K562 (cell line): Measurements from ENCODE around the gene RNF123. TPM values are rescaled to one million over a fixed set of nuclear protein-coding genes. Genes with fewer than 3 reads are reported as not detected.

Source experiments
- ATAC-seq: fragments of 200-7000 bp; cut with Tn5 transposase; 3 replicates; pipeline ENCODE4 v1.9.1; 2020; ENCODE audit warnings: moderate library complexity
- BruUV-seq: library from RNA; stranded (reverse); fragments of 400-500 nt; replicated peaks from 2 replicates; lab custom pipeline; 2021; lab: Mats Ljungman, UMichigan
- CTCF ChIA-PET: fragments of 300-600 bp; formaldehyde crosslinking; extraction: SDS; loops from one replicate; lab custom pipeline; 2021; ENCODE audit warnings: low intra/inter-chr PET ratio; lab: Yijun Ruan, JAX
- POLR2A ChIA-PET: fragments of 300-600, 350-650 bp; sonication (Branson Sonifier 250); formaldehyde crosslinking; extraction: SDS; loops from one replicate; lab custom pipeline; 2021; ENCODE audit warnings: antibody characterized with exemption, inconsistent platforms; lab: Yijun Ruan, JAX
- DNase-seq, 4 experiments: peaks; one replicate each; pipeline versions ENCODE4 v3.0.0 to v3.0.0-alpha.2; 2011 to 2018; ENCODE audit warnings: low spot score in 3 of 4, mixed read lengths in 3 of 4; ENCODE audit errors: extremely low read depth in 1 of 4
- FAIRE-seq: peaks from 2 replicates; lab custom pipeline; 2011; peaks lifted over from hg19 to GRCh38; lab: Jason Lieb, UNC
- H2AFZ ChIP-seq: 2 replicates; pipeline ENCODE4 v1.6.0; 2011; ENCODE audit warnings: low read depth, low read length, control low read depth, inconsistent platforms
- H3K27ac ChIP-seq: fragments of 200-600 bp; 3 replicates; pipeline ENCODE4 v1.8.0; 2011; ENCODE audit warnings: low read depth, mild to moderate bottlenecking, control low read depth, inconsistent platforms, low read length, moderate library complexity, mixed read lengths; ENCODE audit errors: extremely low read depth
- H3K27me3 ChIP-seq, 2 experiments: fragments of 300-600 bp in 1 of 2; 2 replicates in 1 of 2; 3 replicates in 1 of 2; pipeline versions ENCODE4 v1.6.0 to v1.8.0; 2011; ENCODE audit warnings: inconsistent platforms in 2 of 2, low read length in 2 of 2, mild to moderate bottlenecking in 1 of 2, mixed read lengths in 1 of 2, moderate library complexity in 1 of 2; ENCODE audit not compliant: control insufficient read depth in 2 of 2, insufficient read depth in 2 of 2
- H3K36me3 ChIP-seq: fragments of 300-600 bp; 3 replicates; pipeline ENCODE4 v1.8.0; 2011; ENCODE audit warnings: mild to moderate bottlenecking, low read length, inconsistent platforms; ENCODE audit not compliant: control insufficient read depth, insufficient read depth
- H3K4me1 ChIP-seq, 2 experiments: fragments of 200-600 bp in 1 of 2; replicated peaks in 1 of 2; 2 replicates in 1 of 2; 3 replicates in 1 of 2; pipeline versions ENCODE4 v1.5.1 to v1.8.0; 2011; ENCODE audit warnings: inconsistent platforms in 2 of 2, low read length in 2 of 2, mild to moderate bottlenecking in 1 of 2, mixed read lengths in 1 of 2, moderate library complexity in 1 of 2; ENCODE audit not compliant: control insufficient read depth in 2 of 2, insufficient read depth in 2 of 2
- H3K4me2 ChIP-seq: 2 replicates; pipeline ENCODE4 v1.6.1; 2011; ENCODE audit warnings: low read length, control low read depth, inconsistent platforms, mixed read lengths; ENCODE audit not compliant: insufficient read depth
- H3K4me3 ChIP-seq: fragments of 200-600 bp; sonication (generic), shearing (Covaris generic); 2 replicates; pipeline ENCODE4 v1.5.1; 2016; ENCODE audit warnings: control low read depth, inconsistent platforms
- H3K79me2 ChIP-seq: fragments of 200-600 bp; 3 replicates; pipeline ENCODE4 v1.8.0; 2011; ENCODE audit warnings: low read length, inconsistent platforms; ENCODE audit not compliant: control insufficient read depth, insufficient read depth
- H3K9ac ChIP-seq, 2 experiments: 2 replicates each; pipeline versions ENCODE4 v1.6.0 to v1.6.1; 2011; ENCODE audit warnings: low read depth in 2 of 2, low read length in 2 of 2, control low read depth in 1 of 2, inconsistent platforms in 1 of 2, mild to moderate bottlenecking in 1 of 2, mixed read lengths in 1 of 2; ENCODE audit not compliant: insufficient read depth in 1 of 2
- H3K9me1 ChIP-seq: one replicate; pipeline ENCODE4 v1.6.0; 2011; ENCODE audit warnings: inconsistent platforms, mild to moderate bottlenecking, low read length, moderate library complexity; ENCODE audit not compliant: control insufficient read depth, insufficient read depth
- H3K9me3 ChIP-seq: replicated peaks from 2 replicates; pipeline ENCODE4 v1.5.1; 2011; ENCODE audit warnings: low read depth, low read length, inconsistent platforms; ENCODE audit not compliant: control insufficient read depth, insufficient read depth
- H4K20me1 ChIP-seq: replicated peaks from 2 replicates; pipeline ENCODE4 v1.6.1; 2011; ENCODE audit warnings: low read length, inconsistent platforms, mixed read lengths; ENCODE audit not compliant: control insufficient read depth, insufficient read depth
- ELF1 ChIP-seq: fragments of 200-800 bp; sonication (Bioruptor generic); IDR thresholded peaks from 2 replicates; pipeline ENCODE4 v1.6.1; 2016; ENCODE audit warnings: missing genetic modification characterization, missing compliant biosample characterization
- HMG20B ChIP-seq: fragments of 250-450 bp; sonication (Bioruptor Pico); IDR thresholded peaks from 2 replicates; pipeline ENCODE4 v1.5.0; 2021; ENCODE audit warnings: mild to moderate bottlenecking
- HNRNPH1 ChIP-seq: fragments of 200-400 bp; formaldehyde crosslinking; optimal IDR thresholded peaks from 2 replicates; pipeline ENCODE3; 2017; ENCODE audit warnings: low read depth, mild to moderate bottlenecking, low read length, moderate library complexity
- MECOM ChIP-seq: fragments of 250-450 bp; sonication (Bioruptor Pico); IDR thresholded peaks from 2 replicates; pipeline ENCODE4 v1.8.0; 2022; ENCODE audit warnings: inconsistent platforms
- MTA2 ChIP-seq: fragments of 450-650 bp; IDR thresholded peaks from 2 replicates; pipeline ENCODE4 v1.6.1; 2016; ENCODE audit warnings: low read depth
- NELFE ChIP-seq: IDR thresholded peaks from 2 replicates; pipeline ENCODE4 v1.6.1; 2011; ENCODE audit warnings: mild to moderate bottlenecking; ENCODE audit not compliant: insufficient read depth, insufficient read length
- NFIC ChIP-seq: fragments of 450-650 bp; IDR thresholded peaks from 2 replicates; pipeline ENCODE4 v1.6.1; 2017; ENCODE audit warnings: mild to moderate bottlenecking, inconsistent platforms
- NFXL1 ChIP-seq: fragments of 450-650 bp; formaldehyde crosslinking; IDR thresholded peaks from 2 replicates; pipeline ENCODE4 v1.4.0; 2021; ENCODE audit warnings: mild to moderate bottlenecking
- SMAD1 ChIP-seq: fragments of 150-350 bp; IDR thresholded peaks from 2 replicates; pipeline ENCODE4 v1.6.1; 2014; ENCODE audit warnings: low read length, low read depth; ENCODE audit not compliant: partially characterized antibody
- SMARCB1 ChIP-seq: IDR thresholded peaks from 2 replicates; pipeline ENCODE4 v1.6.1; 2011; ENCODE audit warnings: improper control_type of control experiment, low read depth; ENCODE audit not compliant: insufficient read length
- THRAP3 ChIP-seq: fragments of 450-650 bp; IDR thresholded peaks from 2 replicates; pipeline ENCODE4 v1.6.1; 2016; ENCODE audit warnings: mild to moderate bottlenecking, inconsistent platforms, borderline replicate concordance
- TRIM28 ChIP-seq: fragments of 450-650 bp; IDR thresholded peaks from 2 replicates; pipeline ENCODE4 v1.6.1; 2017
- ZHX1 ChIP-seq: fragments of 150-350 bp; conservative IDR thresholded peaks from 2 replicates; pipeline ENCODE4 v1.6.1; 2014; ENCODE audit warnings: low read length
- ZNF184 ChIP-seq: sonication (generic); formaldehyde crosslinking; IDR thresholded peaks from 2 replicates; pipeline ENCODE4 v1.5.0; 2020; ENCODE audit warnings: missing genetic modification reagents
- WGBS: fragments of 100-300 bp; shearing (Covaris generic); methylation state at CpG from one replicate; pipeline ENCODE4 v1.1.6; 2016; ENCODE audit warnings: low coverage, mixed read lengths; ENCODE audit not compliant: insufficient coverage; ENCODE audit errors: missing lambda C conversion rate; 5-methylcytosine and 5-hydroxymethylcytosine counted together
- in situ Hi-C: fragments of 300-500 bp; cut with MboI; formaldehyde crosslinking; loops from 4 replicates; pipeline ENCODE4 v1.15.0; 2018; ENCODE audit warnings: inconsistent platforms, mixed read lengths
- intact Hi-C: fragments of 100-400 bp; cut with micrococcal nuclease; formaldehyde crosslinking; loops from 2 replicates; pipeline ENCODE4 v1.14.2; 2022
- polyA plus RNA-seq, 8 experiments: library from polyadenylated mRNA; depleted of rRNA in 4 of 8; stranded (reverse) in 5 of 8; unstranded in 3 of 8; fragments of >200 nt; fragmentation: Nextera tagmentation in 2 of 8; fragmentation: Illumina TruSeq in 1 of 8; extraction: Ambion mirVana in 2 of 8; extraction: Trizol in 1 of 8; gene quantifications; 2 replicates each; pipeline versions ENCODE4 v1.2.1 to v1.2.3, GENCODE V29; 2011 to 2014; ENCODE audit warnings: inconsistent platforms in 1 of 8, missing spikeins in 1 of 8
- total RNA-seq, 7 experiments: library from RNA; depleted of rRNA in 6 of 7; stranded (reverse); fragments of >200 nt in 6 of 7; fragmentation: Illumina TruSeq in 2 of 7; extraction: Trizol in 2 of 7; gene quantifications; 2 replicates each; pipeline versions ENCODE4 v1.2.1 to v1.2.3, GENCODE V29; 2011 to 2021; ENCODE audit warnings: low replicate concordance in 1 of 7
- TF ChIP-seq, protein P1 (sequence below): fragments of 200-800 bp; sonication (Bioruptor generic); IDR thresholded peaks from 2 replicates; pipeline ENCODE4 v1.6.1; 2017; ENCODE audit warnings: missing genetic modification characterization, missing compliant biosample characterization
- TF ChIP-seq, protein P2 (sequence below): IDR thresholded peaks from 2 replicates; pipeline ENCODE4 v1.6.1; 2016; ENCODE audit warnings: missing genetic modification characterization, missing compliant biosample characterization
- TF ChIP-seq, protein P3 (sequence below): fragments of 450-650 bp; IDR thresholded peaks from 2 replicates; pipeline ENCODE4 v1.6.1; 2016

The RNF123 gene
- total and polyA plus RNA-seq, 9 of the 15 experiments (the other 6 are each of a cell fraction or from before 2014, with no cell fraction given): 8.7 to 53.1 (median 17.5) TPM

DNA sequence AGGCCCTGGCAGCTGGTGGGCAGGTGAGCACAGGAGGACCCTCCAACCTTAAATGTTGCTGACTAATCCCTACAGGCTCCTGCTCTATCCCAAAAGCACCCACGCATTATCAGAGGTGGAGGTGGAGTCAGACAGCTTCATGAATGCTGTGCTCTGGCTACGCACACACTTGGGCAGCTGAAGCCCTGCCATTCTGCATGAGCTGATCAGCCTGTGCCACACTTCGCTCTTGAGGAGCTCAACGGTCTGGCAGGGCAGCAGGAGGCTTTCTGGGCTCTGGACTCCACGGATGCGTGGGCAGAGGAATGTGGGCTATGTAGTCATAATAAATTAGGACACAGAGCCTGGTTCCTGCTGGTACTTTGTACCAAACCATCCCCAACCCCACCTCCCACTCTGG lies 6.2 kb upstream of the RNF123 start:
- in situ Hi-C loops: no loop called here
- Histone ChIP-seq H4K20me1 (no peaks in the 10 kb centered on the region), H3K4me1 (peaks cover 0 to 16% of the 10 kb centered on the region in 2 experiments; a peak in 3 of 5 replicates), H3K27ac (no peak overlapping the region)
- CTCF ChIA-PET: no interaction called here
- WGBS: 94% methylated on average over 6 of the region's 6 CpGs
- no peak for TF ChIP-seq ZHX1
- no peak for TF ChIP-seq TRIM28
- TF ChIP-seq ELF1: no peak
- TF ChIP-seq NELFE: no peak
- no peak for TF ChIP-seq HNRNPH1
- TF ChIP-seq SMARCB1: no peak
- TF ChIP-seq MECOM (CRISPR knock-in tag): no peak
- no peak for TF ChIP-seq THRAP3
- no peak for TF ChIP-seq HMG20B (CRISPR knock-in tag)
- no peak for TF ChIP-seq SMAD1
- TF ChIP-seq, protein P1, sequence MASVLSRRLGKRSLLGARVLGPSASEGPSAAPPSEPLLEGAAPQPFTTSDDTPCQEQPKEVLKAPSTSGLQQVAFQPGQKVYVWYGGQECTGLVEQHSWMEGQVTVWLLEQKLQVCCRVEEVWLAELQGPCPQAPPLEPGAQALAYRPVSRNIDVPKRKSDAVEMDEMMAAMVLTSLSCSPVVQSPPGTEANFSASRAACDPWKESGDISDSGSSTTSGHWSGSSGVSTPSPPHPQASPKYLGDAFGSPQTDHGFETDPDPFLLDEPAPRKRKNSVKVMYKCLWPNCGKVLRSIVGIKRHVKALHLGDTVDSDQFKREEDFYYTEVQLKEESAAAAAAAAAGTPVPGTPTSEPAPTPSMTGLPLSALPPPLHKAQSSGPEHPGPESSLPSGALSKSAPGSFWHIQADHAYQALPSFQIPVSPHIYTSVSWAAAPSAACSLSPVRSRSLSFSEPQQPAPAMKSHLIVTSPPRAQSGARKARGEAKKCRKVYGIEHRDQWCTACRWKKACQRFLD (CRISPR knock-in tag): no peak
- TF ChIP-seq, protein P2, sequence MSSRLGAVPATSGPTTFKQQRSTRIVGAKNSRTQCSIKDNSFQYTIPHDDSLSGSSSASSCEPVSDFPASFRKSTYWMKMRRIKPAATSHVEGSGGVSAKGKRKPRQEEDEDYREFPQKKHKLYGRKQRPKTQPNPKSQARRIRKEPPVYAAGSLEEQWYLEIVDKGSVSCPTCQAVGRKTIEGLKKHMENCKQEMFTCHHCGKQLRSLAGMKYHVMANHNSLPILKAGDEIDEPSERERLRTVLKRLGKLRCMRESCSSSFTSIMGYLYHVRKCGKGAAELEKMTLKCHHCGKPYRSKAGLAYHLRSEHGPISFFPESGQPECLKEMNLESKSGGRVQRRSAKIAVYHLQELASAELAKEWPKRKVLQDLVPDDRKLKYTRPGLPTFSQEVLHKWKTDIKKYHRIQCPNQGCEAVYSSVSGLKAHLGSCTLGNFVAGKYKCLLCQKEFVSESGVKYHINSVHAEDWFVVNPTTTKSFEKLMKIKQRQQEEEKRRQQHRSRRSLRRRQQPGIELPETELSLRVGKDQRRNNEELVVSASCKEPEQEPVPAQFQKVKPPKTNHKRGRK (tag): no peak
- no peak for TF ChIP-seq ZNF184 (CRISPR knock-in tag)
- TF ChIP-seq MTA2: no peak
- TF ChIP-seq, protein P3, sequence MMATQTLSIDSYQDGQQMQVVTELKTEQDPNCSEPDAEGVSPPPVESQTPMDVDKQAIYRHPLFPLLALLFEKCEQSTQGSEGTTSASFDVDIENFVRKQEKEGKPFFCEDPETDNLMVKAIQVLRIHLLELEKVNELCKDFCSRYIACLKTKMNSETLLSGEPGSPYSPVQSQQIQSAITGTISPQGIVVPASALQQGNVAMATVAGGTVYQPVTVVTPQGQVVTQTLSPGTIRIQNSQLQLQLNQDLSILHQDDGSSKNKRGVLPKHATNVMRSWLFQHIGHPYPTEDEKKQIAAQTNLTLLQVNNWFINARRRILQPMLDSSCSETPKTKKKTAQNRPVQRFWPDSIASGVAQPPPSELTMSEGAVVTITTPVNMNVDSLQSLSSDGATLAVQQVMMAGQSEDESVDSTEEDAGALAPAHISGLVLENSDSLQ: no peak
- no peak for TF ChIP-seq NFXL1
- TF ChIP-seq NFIC: no peak
- TF ChIP-seq, all 486 proteins: peak for 0
- no peak overlapping the region for H3K4me3 ChIP-seq
- no peaks in the 10 kb centered on the region for H3K27me3 ChIP-seq
- H3K4me2 ChIP-seq: no peak overlapping the region
- ATAC-seq: no peak
- H3K79me2 ChIP-seq: no peaks in the 10 kb centered on the region
- H3K9me3 ChIP-seq: no peaks in the 10 kb centered on the region
- no peak overlapping the region for H2AFZ ChIP-seq
- no peak for FAIRE-seq
- intact Hi-C loops: no loop called here
- TSS peak; percentile 47 for BruUV-seq
- peaks cover 3% of the 10 kb centered on the region for H3K9me1 ChIP-seq
- no peak for DNase-seq
- H3K9ac ChIP-seq: no peak overlapping the region; a peak in 1 of 4 replicates
- peaks cover 58% of the 10 kb centered on the region; the same call in 2 of the 3 replicates for H3K36me3 ChIP-seq
- POLR2A ChIA-PET: no interaction called here
